Naive thymus-derived CD4-positive, alpha-beta T cell (primary cell): ENCODE measurements around the gene RAD51B. TPM values are rescaled to one million over a fixed set of nuclear protein-coding genes. Genes with fewer than 3 reads are reported as not detected.

Experiments used
- ATAC-seq: fragments of 150-1000 bp; cut with Tn5 transposase; 2 replicates; pipeline ENCODE4 v1.10.0; 2021; ENCODE audit warnings: mild to moderate bottlenecking, moderate library complexity
- CTCF ChIA-PET: fragments of 350-600 bp; sonication (Branson Sonifier 250); formaldehyde crosslinking; loops from one replicate; lab custom pipeline; 2021; ENCODE audit warnings: antibody characterized with exemption; lab: Charles Lee
- POLR2A ChIA-PET: fragments of 350-600 bp; sonication (Branson Sonifier 250); formaldehyde crosslinking; loops from one replicate; lab custom pipeline; 2021; ENCODE audit warnings: antibody characterized with exemption, inconsistent platforms; lab: Charles Lee
- DNase-seq, 9 donors: peaks; one replicate each; pipeline versions ENCODE4 v3.0.0 to v3.0.0-alpha.2; 2020 to 2022; ENCODE audit warnings: mixed read lengths in 1 of 9
- H3K27ac ChIP-seq: one replicate; pipeline ENCODE4 v1.7.0; 2013; ENCODE audit warnings: mild to moderate bottlenecking, low read depth, low read length, moderate library complexity
- H3K27me3 ChIP-seq, 2 donors: one replicate each; pipeline ENCODE4 v1.7.0; 2013; ENCODE audit warnings: low read length in 2 of 2, mild to moderate bottlenecking in 2 of 2, moderate library complexity in 2 of 2; ENCODE audit not compliant: control insufficient read depth in 2 of 2, insufficient read depth in 2 of 2
- H3K36me3 ChIP-seq, 3 experiments: 1 replicate in 2 of 3; 2 replicates in 1 of 3; pipeline ENCODE4 v1.7.0; 2013; ENCODE audit warnings: low read length in 3 of 3, mild to moderate bottlenecking in 3 of 3, moderate library complexity in 1 of 3; ENCODE audit not compliant: insufficient read depth in 3 of 3, control insufficient read depth in 2 of 3
- H3K4me1 ChIP-seq, 2 donors: one replicate each; pipeline ENCODE4 v1.7.0; 2013; ENCODE audit warnings: low read length in 2 of 2, mild to moderate bottlenecking in 2 of 2, moderate library complexity in 1 of 2; ENCODE audit not compliant: control insufficient read depth in 2 of 2, insufficient read depth in 2 of 2
- H3K4me3 ChIP-seq: 2 replicates; pipeline ENCODE4 v1.7.0; 2013; ENCODE audit warnings: mild to moderate bottlenecking, low read length
- H3K9me3 ChIP-seq, 3 experiments: 1 replicate in 2 of 3; 2 replicates in 1 of 3; pipeline ENCODE4 v1.7.0; 2013; ENCODE audit warnings: low read length in 3 of 3; ENCODE audit not compliant: control insufficient read depth in 2 of 3
- H3K27ac Mint-ChIP-seq, 9 donors: one replicate each; pipeline ENCODE4 v1.8.0; 2020 to 2022; ENCODE audit warnings: mixed read lengths in 9 of 9, mild to moderate bottlenecking in 8 of 9, moderate library complexity in 5 of 9, inconsistent platforms in 2 of 9
- H3K27me3 Mint-ChIP-seq, 5 donors: one replicate each; pipeline ENCODE4 v1.8.0; 2021 to 2022; ENCODE audit warnings: mixed read lengths in 5 of 5, mild to moderate bottlenecking in 1 of 5
- H3K36me3 Mint-ChIP-seq, 5 donors: one replicate each; pipeline ENCODE4 v1.8.0; 2020 to 2022; ENCODE audit warnings: mixed read lengths in 5 of 5, mild to moderate bottlenecking in 3 of 5, inconsistent platforms in 1 of 5
- H3K4me1 Mint-ChIP-seq, 7 donors: one replicate each; pipeline ENCODE4 v1.8.0; 2020 to 2022; ENCODE audit warnings: mixed read lengths in 7 of 7, mild to moderate bottlenecking in 3 of 7, inconsistent platforms in 1 of 7
- H3K4me3 Mint-ChIP-seq, 10 donors: one replicate each; pipeline ENCODE4 v1.8.0; 2020 to 2022; ENCODE audit warnings: mild to moderate bottlenecking in 10 of 10, mixed read lengths in 10 of 10, moderate library complexity in 6 of 10, inconsistent platforms in 2 of 10
- H3K9me3 Mint-ChIP-seq, 11 donors: one replicate each; pipeline ENCODE4 v1.8.0; 2020 to 2022; ENCODE audit warnings: mixed read lengths in 11 of 11, mild to moderate bottlenecking in 4 of 11, inconsistent platforms in 1 of 11, moderate library complexity in 1 of 11
- intact Hi-C, 2 donors: fragments of 100-400 bp; cut with micrococcal nuclease; formaldehyde crosslinking; loops; one replicate each; pipeline ENCODE4 v1.15.1; 2023
- polyA plus RNA-seq, 2 donors: library from polyadenylated mRNA; unstranded; fragments of 300-500 nt; fragmentation: Illumina TruSeq; gene quantifications; one replicate each; pipeline ENCODE4 v1.2.3, GENCODE V29; 2021
- total RNA-seq, 6 experiments: library from RNA in 5 of 6; stranded (reverse) in 5 of 6; gene quantifications; 1 replicate in 5 of 6; 2 replicates in 1 of 6; pipeline ENCODE4 v1.2.3 and lab custom pipeline; 2021 to 2026

RAD51B gene
- total and polyA plus RNA-seq, 7 experiments from 2014 or later, result 15.0 to 42.2 (median 28.8) TPM

DNA sequence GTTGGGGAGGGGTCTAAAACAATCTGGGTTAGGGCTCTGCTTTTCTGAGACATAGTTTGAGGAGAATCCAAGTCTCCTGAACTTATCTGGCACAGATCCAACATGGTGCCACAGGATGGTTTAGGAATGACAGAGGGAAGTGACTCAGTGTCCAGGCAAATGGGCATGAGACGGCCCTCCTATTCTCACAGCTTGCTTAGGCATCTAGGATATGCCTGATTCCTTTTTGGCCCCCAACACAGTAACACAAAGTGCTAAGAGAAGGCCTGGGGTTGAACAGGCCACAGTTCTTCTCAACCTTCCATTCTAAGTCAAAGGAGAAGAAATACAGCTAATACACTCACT is 855.6 kb downstream of the RAD51B start:
- H3K27ac ChIP-seq, result no peak overlapping the region
- H3K36me3 Mint-ChIP-seq, result no peaks in the 10 kb centered on the region
- no peak for DNase-seq
- no peak overlapping the region for H3K4me3 ChIP-seq
- peaks cover 0 to 10% (median 0%) of the 10 kb centered on the region in 11 donors for H3K9me3 Mint-ChIP-seq
- intact Hi-C loops, result no loop called here
- H3K4me3 Mint-ChIP-seq, result no peak overlapping the region
- no peak for ATAC-seq
- H3K4me1 Mint-ChIP-seq, result peaks cover 0 to 24% (median 6%) of the 10 kb centered on the region in 7 donors
- no peaks in the 10 kb centered on the region for H3K27me3 Mint-ChIP-seq
- no peaks in the 10 kb centered on the region for H3K9me3 ChIP-seq
- POLR2A ChIA-PET, result interaction anchor here (0.8 to 1.0 kb wide), 3 partner anchors 9 to 87 kb away, joined by 3 to 5 read pairs (median 4); no protein-coding TSS in a partner anchor
- no peaks in the 10 kb centered on the region for H3K4me1 ChIP-seq
- CTCF ChIA-PET, result no interaction called here
- no peaks in the 10 kb centered on the region for H3K27me3 ChIP-seq
- H3K27ac Mint-ChIP-seq, result no peak overlapping the region
- H3K36me3 ChIP-seq, result no peaks in the 10 kb centered on the region

DNA sequence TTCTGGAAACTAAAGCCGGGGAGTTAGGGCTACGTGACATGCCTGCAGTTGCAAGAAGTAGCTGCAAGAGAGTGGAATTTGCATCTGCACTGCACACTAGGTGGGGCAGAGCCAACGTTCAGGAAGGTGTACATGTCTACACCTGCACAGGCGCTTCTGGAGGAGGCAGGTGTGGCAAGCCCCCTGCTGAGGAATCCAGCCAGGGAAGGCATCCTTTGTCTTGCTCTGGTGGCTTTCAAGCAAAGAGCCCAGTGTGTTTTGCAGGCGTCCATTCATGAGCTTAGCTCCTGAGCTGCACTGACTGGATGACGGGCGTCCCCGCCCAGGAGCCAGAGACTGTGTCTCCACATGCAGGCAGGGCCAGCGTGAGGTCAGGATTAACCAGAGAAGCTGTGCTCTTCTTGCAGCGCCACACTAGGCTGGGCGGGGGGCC is 856.9 kb downstream of the RAD51B start:
- H3K4me3 ChIP-seq, result no peak overlapping the region
- Mint-ChIP-seq H3K27ac (no peak overlapping the region), H3K9me3 (peaks cover 0 to 8% (median 0%) of the 10 kb centered on the region in 11 donors), H3K4me1 (peaks cover 7 to 32% (median 12%) of the 10 kb centered on the region in 7 donors), H3K27me3 (no peaks in the 10 kb centered on the region), H3K36me3 (peaks cover 0 to 4% (median 0%) of the 10 kb centered on the region in 5 donors), H3K4me3 (no peak overlapping the region)
- ChIA-PET POLR2A (no interaction called here), CTCF (no interaction called here)
- ATAC-seq (no peak), DNase-seq (no peak)
- no peak overlapping the region for H3K27ac ChIP-seq
- intact Hi-C loops, result no loop called here
- no peaks in the 10 kb centered on the region for H3K9me3 ChIP-seq
- peaks cover 0 to 6% of the 10 kb centered on the region in 2 donors for H3K4me1 ChIP-seq
- H3K27me3 ChIP-seq, result no peaks in the 10 kb centered on the region
- no peaks in the 10 kb centered on the region for H3K36me3 ChIP-seq

DNA sequence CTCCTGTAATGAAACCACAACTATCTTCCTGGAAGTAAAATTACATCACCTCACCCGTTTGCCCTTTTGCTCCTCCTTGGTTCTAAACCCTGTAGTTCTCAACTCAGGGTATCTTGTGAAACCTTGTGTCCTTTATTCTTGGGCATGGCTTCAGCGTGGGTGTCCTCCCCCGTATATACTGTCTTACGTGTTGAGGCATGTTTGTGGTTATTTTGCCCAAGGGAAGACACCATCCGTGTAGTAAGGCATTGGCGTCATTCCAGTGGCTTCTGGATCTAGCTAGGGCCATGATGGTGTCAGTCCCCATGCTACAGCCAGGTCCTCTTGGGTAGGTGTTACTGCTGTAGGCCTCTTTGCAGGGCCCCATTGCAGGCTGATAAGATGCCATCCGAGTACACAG is 857.9 kb downstream of the RAD51B start:
- Histone ChIP-seq H3K27me3 (no peaks in the 10 kb centered on the region), H3K4me3 (no peak overlapping the region), H3K4me1 (peaks cover 7 to 15% of the 10 kb centered on the region in 2 donors), H3K27ac (no peak overlapping the region), H3K9me3 (no peaks in the 10 kb centered on the region), H3K36me3 (no peaks in the 10 kb centered on the region)
- no peak for DNase-seq
- no peaks in the 10 kb centered on the region for H3K27me3 Mint-ChIP-seq
- H3K36me3 Mint-ChIP-seq, result peaks cover 0 to 4% (median 0%) of the 10 kb centered on the region in 5 donors
- no peak overlapping the region for H3K4me3 Mint-ChIP-seq
- H3K9me3 Mint-ChIP-seq, result peaks cover 0 to 8% (median 0%) of the 10 kb centered on the region in 11 donors
- H3K4me1 Mint-ChIP-seq, result peaks cover 17 to 38% (median 22%) of the 10 kb centered on the region in 7 donors
- intact Hi-C loops, result no loop called here
- no peak for ATAC-seq
- CTCF ChIA-PET, result no interaction called here
- H3K27ac Mint-ChIP-seq, result peak overlapping the region in 1 of 9 donors; percentile 2
- POLR2A ChIA-PET, result interaction anchor here (1.0 to 1.2 kb wide), 4 partner anchors 10 to 110 kb away, joined by 3 to 7 read pairs (median 4); no protein-coding TSS in a partner anchor

- ATAC-seq, result no peak
- intact Hi-C loops, result no loop called here
- H3K9me3 Mint-ChIP-seq, result peaks cover 0 to 8% (median 0%) of the 10 kb centered on the region in 11 donors
- POLR2A ChIA-PET, result interaction anchor here (0.7 to 1.2 kb wide), 5 partner anchors 11 to 109 kb away, joined by 3 to 7 read pairs (median 4); no protein-coding TSS in a partner anchor
- H3K4me3 ChIP-seq, result no peak overlapping the region
- CTCF ChIA-PET, result no interaction called here
- DNase-seq, result no peak
- H3K27ac Mint-ChIP-seq, result peak overlapping the region in 1 of 9 donors; percentile 59
- H3K9me3 ChIP-seq, result no peaks in the 10 kb centered on the region
- no peak overlapping the region for H3K4me3 Mint-ChIP-seq
- H3K27me3 ChIP-seq, result no peaks in the 10 kb centered on the region
- peaks cover 11 to 18% of the 10 kb centered on the region in 2 donors for H3K4me1 ChIP-seq
- H3K36me3 ChIP-seq, result no peaks in the 10 kb centered on the region
- H3K36me3 Mint-ChIP-seq, result peaks cover 0 to 4% (median 0%) of the 10 kb centered on the region in 5 donors
- H3K4me1 Mint-ChIP-seq, result peaks cover 21 to 42% (median 26%) of the 10 kb centered on the region in 7 donors
- no peak overlapping the region for H3K27ac ChIP-seq
- H3K27me3 Mint-ChIP-seq, result no peaks in the 10 kb centered on the region
These were observed 858.3 kb downstream of the RAD51B start for GRCh38 chr14:68677901-68678300.

DNA sequence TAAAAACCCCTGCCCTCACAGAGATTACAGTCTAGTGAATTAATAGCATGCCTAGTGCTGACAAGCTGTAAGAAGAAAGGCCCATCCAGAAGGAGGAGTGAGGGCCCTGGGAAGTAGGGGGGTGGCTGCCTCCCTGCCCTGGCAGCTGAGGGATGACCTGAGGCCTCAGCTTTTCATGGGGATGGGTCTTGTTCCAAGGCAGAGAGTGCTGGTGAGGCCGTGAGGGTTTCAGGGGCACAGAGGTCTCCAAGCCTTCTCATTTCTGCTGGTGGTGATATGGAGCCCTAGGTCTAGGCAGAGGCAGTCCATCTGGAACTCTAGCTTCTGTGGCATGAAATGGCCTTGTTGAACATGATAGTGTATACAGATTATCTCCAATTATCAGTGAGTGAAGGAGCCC is 858.9 kb downstream of the RAD51B start:
- intact Hi-C loops, result no loop called here
- DNase-seq (no peak), ATAC-seq (no peak)
- Mint-ChIP-seq H3K36me3 (peaks cover 0 to 4% (median 0%) of the 10 kb centered on the region in 5 donors), H3K4me1 (peaks cover 24 to 45% (median 31%) of the 10 kb centered on the region in 7 donors), H3K4me3 (no peak overlapping the region), H3K27ac (peak overlapping the region in 2 of 9 donors; percentile 5 to 63), H3K27me3 (no peaks in the 10 kb centered on the region), H3K9me3 (peaks cover 0 to 5% (median 0%) of the 10 kb centered on the region in 11 donors)
- Histone ChIP-seq H3K9me3 (no peaks in the 10 kb centered on the region), H3K4me3 (no peak overlapping the region), H3K27me3 (no peaks in the 10 kb centered on the region), H3K36me3 (no peaks in the 10 kb centered on the region), H3K4me1 (peaks cover 17 to 24% of the 10 kb centered on the region in 2 donors), H3K27ac (no peak overlapping the region)
- ChIA-PET POLR2A (interaction anchor here (0.6 to 1.2 kb wide), 5 partner anchors 10 to 107 kb away, joined by 3 to 4 read pairs (median 3); no protein-coding TSS in a partner anchor), CTCF (no interaction called here)

DNA sequence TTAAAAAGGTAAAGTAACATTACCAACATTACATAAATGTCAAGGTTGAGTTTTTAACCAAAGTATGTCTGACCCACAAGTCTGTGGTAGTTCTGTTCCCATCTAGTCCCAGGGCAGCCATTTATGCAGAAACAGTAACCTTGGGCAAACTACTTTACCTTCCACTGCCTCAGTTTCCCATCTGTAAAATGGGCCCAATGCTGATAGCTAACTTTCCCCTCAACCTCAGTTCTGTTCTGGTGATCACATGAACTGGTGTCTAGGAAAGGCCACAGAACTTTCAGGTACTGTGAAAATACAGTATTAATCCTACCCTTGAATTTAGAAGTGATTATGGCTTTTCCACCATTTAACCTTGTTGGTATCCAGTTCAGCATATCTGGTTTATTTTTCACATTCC is 859.7 kb downstream of the RAD51B start:
- Histone ChIP-seq H3K27me3 (no peaks in the 10 kb centered on the region), H3K4me3 (no peak overlapping the region), H3K36me3 (no peaks in the 10 kb centered on the region), H3K9me3 (no peaks in the 10 kb centered on the region), H3K4me1 (peaks cover 25 to 32% of the 10 kb centered on the region in 2 donors), H3K27ac (no peak overlapping the region)
- CTCF ChIA-PET, result interaction anchor here (0.7 to 1.4 kb wide), 3 partner anchors 109 to 428 kb away, joined by 3 to 4 read pairs (median 3); no protein-coding TSS in a partner anchor
- H3K9me3 Mint-ChIP-seq, result peaks cover 0 to 2% (median 0%) of the 10 kb centered on the region in 11 donors
- peaks cover 31 to 52% (median 38%) of the 10 kb centered on the region in 7 donors for H3K4me1 Mint-ChIP-seq
- no peak overlapping the region for H3K4me3 Mint-ChIP-seq
- intact Hi-C loops, result no loop called here
- H3K27ac Mint-ChIP-seq, result peak overlapping the region in 1 of 9 donors; percentile 63
- no peaks in the 10 kb centered on the region for H3K27me3 Mint-ChIP-seq
- ATAC-seq (no peak), DNase-seq (no peak)
- POLR2A ChIA-PET, result no interaction called here
- peaks cover 0 to 4% (median 0%) of the 10 kb centered on the region in 5 donors for H3K36me3 Mint-ChIP-seq
